HL-60/S4 (cell line): ENCODE results near the gene SPOCK1.
"Not testable (repeated sequence)": the region's sequence is repeated elsewhere in the genome, so short reads cannot be mapped to it uniquely, and the experiment has no call there.

Experiments
- in situ Hi-C: fragments of 300-500 bp; cut with MboI; formaldehyde crosslinking; loops from 2 replicates; pipeline ENCODE4 v1.14.3; 2022; ENCODE audit warnings: low sequenced_read_pairs

Gene SPOCK1

GRCh38 chr5:137498736-137499505 is at the start of gene SPOCK1:
Gene SPOCK1 (minus strand): TSS chr5:137499326.
- in situ Hi-C loops, result no loop called here

- in situ Hi-C loops, result no loop called here
Measured at GRCh38 chr5:137545956-137546355, 46.8 kb upstream of the SPOCK1 start.

- in situ Hi-C loops, result not testable (repeated sequence)
Measured at GRCh38 chr5:137535449-137535848, 36.3 kb upstream of the SPOCK1 start.

GRCh38 chr5:137533963-137534362 is 34.8 kb upstream of the SPOCK1 start:
- in situ Hi-C loops, result no loop called here

- in situ Hi-C loops, result no loop called here
Measured at GRCh38 chr5:137531266-137531665, 32.1 kb upstream of the SPOCK1 start.

GRCh38 chr5:137521246-137521645 is 22.1 kb upstream of the SPOCK1 start:
- in situ Hi-C loops, result no loop called here

GRCh38 chr5:137516961-137517360 is 17.8 kb upstream of the SPOCK1 start:
- in situ Hi-C loops, result no loop called here

GRCh38 chr5:137516251-137516797 is 17.2 kb upstream of the SPOCK1 start:
- in situ Hi-C loops, result no loop called here

GRCh38 chr5:137515238-137515637 is 16.1 kb upstream of the SPOCK1 start:
- in situ Hi-C loops, result no loop called here

GRCh38 chr5:137510671-137511070 is 11.5 kb upstream of the SPOCK1 start:
- in situ Hi-C loops, result no loop called here

GRCh38 chr5:137507150-137507549 is 8.0 kb upstream of the SPOCK1 start:
- in situ Hi-C loops, result no loop called here

GRCh38 chr5:137506296-137506695 is 7.2 kb upstream of the SPOCK1 start:
- in situ Hi-C loops, result no loop called here

GRCh38 chr5:137504916-137505315 is 5.8 kb upstream of the SPOCK1 start:
- in situ Hi-C loops, result no loop called here

GRCh38 chr5:137503456-137503855 is 4.3 kb upstream of the SPOCK1 start:
- in situ Hi-C loops, result no loop called here

GRCh38 chr5:137502632-137503031 is 3.5 kb upstream of the SPOCK1 start:
- in situ Hi-C loops, result no loop called here

- in situ Hi-C loops, result no loop called here
Measured at GRCh38 chr5:137501846-137502406, 2.8 kb upstream of the SPOCK1 start.

GRCh38 chr5:137501226-137501625 is 2.1 kb upstream of the SPOCK1 start:
- in situ Hi-C loops, result no loop called here

- in situ Hi-C loops, result no loop called here
Measured at GRCh38 chr5:137500615-137501225, 1.6 kb upstream of the SPOCK1 start.

GRCh38 chr5:137499506-137499847 is 351 bp upstream of the SPOCK1 start:
- in situ Hi-C loops, result not testable (repeated sequence)

GRCh38 chr5:137498301-137498735 is 808 bp downstream of the SPOCK1 start:
- in situ Hi-C loops, result no loop called here

- in situ Hi-C loops, result no loop called here
Measured at GRCh38 chr5:137497396-137498290, 1.5 kb downstream of the SPOCK1 start.
